Measurements from ENCODE around the gene CCDC187. TPM values are rescaled to one million over a fixed set of nuclear protein-coding genes. Genes with fewer than 3 reads are reported as not detected.

CCDC187 gene
- total RNA-seq, 1 donor from 2014 or later: not detected

DNA sequence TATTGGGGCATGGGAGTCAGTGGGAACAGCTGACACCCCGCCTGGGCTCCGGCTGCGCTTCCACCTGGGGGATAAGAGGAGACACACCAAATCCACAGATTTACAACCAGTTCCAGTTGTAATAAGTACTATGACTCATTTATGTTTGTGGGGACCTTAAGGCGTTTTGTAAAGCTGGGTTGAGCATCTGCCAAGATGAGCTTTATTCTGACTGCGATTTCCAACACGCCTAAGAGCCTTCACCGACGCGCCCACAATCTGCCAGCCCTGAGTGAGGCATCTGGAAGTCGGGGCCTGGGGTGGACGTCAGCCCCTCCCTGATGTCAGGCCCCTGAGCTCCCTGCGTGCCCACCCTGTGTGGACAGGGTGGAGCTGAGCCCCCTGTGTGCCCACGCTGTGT lies 84.6 kb downstream of the CCDC187 start:
- no peaks in the 10 kb centered on the region for H3K4me1 Mint-ChIP-seq (ENCODE audit: low read depth)
- TF ChIP-seq, protein P1, sequence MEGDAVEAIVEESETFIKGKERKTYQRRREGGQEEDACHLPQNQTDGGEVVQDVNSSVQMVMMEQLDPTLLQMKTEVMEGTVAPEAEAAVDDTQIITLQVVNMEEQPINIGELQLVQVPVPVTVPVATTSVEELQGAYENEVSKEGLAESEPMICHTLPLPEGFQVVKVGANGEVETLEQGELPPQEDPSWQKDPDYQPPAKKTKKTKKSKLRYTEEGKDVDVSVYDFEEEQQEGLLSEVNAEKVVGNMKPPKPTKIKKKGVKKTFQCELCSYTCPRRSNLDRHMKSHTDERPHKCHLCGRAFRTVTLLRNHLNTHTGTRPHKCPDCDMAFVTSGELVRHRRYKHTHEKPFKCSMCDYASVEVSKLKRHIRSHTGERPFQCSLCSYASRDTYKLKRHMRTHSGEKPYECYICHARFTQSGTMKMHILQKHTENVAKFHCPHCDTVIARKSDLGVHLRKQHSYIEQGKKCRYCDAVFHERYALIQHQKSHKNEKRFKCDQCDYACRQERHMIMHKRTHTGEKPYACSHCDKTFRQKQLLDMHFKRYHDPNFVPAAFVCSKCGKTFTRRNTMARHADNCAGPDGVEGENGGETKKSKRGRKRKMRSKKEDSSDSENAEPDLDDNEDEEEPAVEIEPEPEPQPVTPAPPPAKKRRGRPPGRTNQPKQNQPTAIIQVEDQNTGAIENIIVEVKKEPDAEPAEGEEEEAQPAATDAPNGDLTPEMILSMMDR (IDR thresholded peaks at IDR 0.05): no peak
- H3K36me3 Mint-ChIP-seq (ENCODE audit: low read depth): peaks cover 12% of the 10 kb centered on the region
- no peak overlapping the region for H3K27ac Mint-ChIP-seq (ENCODE audit: unreplicated experiment)
- no peak for DNase-seq (ENCODE audit: low spot score)
- no peaks in the 10 kb centered on the region for H3K9me3 Mint-ChIP-seq (ENCODE audit: low read depth)
- no peaks in the 10 kb centered on the region for H3K27me3 Mint-ChIP-seq (ENCODE audit: low read depth)
- H3K4me3 Mint-ChIP-seq (ENCODE audit: unreplicated experiment): no peak overlapping the region

DNA sequence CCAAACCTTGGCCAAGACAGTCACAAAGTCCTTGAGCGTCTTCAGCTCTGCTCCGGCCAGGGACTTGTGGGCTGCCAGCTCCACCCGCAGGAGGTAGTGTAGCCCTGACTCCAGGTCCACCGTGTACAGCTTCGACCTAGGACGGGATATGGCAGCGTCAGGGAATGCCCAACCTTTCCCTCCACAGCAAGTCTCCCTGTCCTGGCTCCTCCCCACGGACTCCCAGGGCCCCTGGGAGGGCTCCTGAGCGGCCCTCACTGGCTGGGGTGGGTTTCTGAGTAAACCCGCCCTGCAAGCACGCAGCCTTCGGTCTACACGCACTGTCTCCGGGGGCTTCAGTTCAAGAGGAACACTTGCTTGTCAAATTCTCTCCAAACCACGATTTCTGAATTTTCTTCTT lies 85.2 kb downstream of the CCDC187 start:
- H3K4me1 Mint-ChIP-seq (ENCODE audit: low read depth): no peaks in the 10 kb centered on the region
- no peak overlapping the region for H3K27ac Mint-ChIP-seq (ENCODE audit: unreplicated experiment)
- TF ChIP-seq, protein P1 (IDR thresholded peaks at IDR 0.05): no peak
- H3K4me3 Mint-ChIP-seq (ENCODE audit: unreplicated experiment): no peak overlapping the region
- DNase-seq (ENCODE audit: low spot score): no peak
- no peaks in the 10 kb centered on the region for H3K9me3 Mint-ChIP-seq (ENCODE audit: low read depth)
- peaks cover 11% of the 10 kb centered on the region for H3K36me3 Mint-ChIP-seq (ENCODE audit: low read depth)
- no peaks in the 10 kb centered on the region for H3K27me3 Mint-ChIP-seq (ENCODE audit: low read depth)

DNA sequence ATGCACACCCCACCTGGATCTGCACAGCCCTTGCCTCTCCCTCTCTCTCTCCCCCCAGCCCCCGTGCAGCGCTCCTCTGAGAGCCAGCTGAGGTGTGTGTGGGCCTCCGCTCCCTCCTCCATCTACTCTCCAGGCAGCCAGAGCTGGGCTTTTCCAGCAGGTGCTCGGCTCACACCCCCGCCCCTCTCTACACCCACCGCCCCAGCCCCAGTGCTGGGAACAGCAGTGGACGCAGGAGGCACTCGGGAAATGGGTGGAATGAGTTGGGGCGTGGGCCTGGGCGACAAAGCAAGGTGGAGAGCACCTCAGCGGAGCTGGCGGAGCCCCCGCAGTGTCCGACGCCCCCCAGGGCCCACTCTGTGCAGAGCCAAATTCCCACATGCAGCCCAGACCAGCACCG lies 85.6 kb downstream of the CCDC187 start:
- no peaks in the 10 kb centered on the region for H3K9me3 Mint-ChIP-seq (ENCODE audit: low read depth)
- H3K36me3 Mint-ChIP-seq (ENCODE audit: low read depth): peaks cover 12% of the 10 kb centered on the region
- TF ChIP-seq, protein P1 (IDR thresholded peaks at IDR 0.05): no peak
- H3K4me3 Mint-ChIP-seq (ENCODE audit: unreplicated experiment): no peak overlapping the region
- no peak for DNase-seq (ENCODE audit: low spot score)
- H3K27ac Mint-ChIP-seq (ENCODE audit: unreplicated experiment): no peak overlapping the region
- H3K27me3 Mint-ChIP-seq (ENCODE audit: low read depth): no peaks in the 10 kb centered on the region
- no peaks in the 10 kb centered on the region for H3K4me1 Mint-ChIP-seq (ENCODE audit: low read depth)

DNA sequence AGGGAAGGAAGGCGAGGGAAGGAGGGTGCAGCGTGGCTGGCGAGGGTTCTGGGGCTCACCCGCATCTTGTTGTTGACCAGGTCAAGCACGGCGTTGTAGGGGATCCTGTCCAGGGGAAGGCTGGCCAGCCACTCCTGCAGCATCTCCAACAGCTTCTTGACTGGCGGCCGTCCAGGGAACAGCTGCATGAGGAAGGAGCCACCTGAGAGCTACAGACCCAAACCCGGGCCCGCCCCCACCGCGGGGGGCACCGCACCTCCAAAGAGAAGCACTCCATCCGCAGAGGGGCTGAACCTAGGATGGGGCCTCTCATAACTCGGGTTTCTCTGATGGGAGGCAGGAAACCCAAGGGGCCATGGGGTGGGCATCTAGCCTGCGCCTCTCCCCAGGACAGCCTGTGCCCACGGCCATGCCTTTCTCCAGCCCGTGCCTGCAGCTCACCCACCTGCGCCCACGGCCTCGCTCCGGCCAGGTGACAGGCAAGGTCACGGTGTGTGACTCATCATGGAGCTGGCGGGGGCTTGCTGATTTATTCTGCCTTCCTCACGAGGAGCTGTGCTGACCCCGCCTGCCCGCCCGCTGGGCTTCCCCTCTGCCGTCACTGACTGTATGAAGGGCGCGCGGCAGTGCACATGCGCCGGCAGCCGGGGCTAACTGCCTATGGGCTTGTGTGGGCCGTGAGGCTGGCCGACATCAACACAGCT lies 87.2 kb downstream of the CCDC187 start:
- H3K9me3 Mint-ChIP-seq (ENCODE audit: low read depth): no peaks in the 10 kb centered on the region
- TF ChIP-seq, protein P1 (IDR thresholded peaks at IDR 0.05): no peak
- no peak for DNase-seq (ENCODE audit: low spot score)
- no peak overlapping the region for H3K4me3 Mint-ChIP-seq (ENCODE audit: unreplicated experiment)
- H3K36me3 Mint-ChIP-seq (ENCODE audit: low read depth): peaks cover 15% of the 10 kb centered on the region
- H3K4me1 Mint-ChIP-seq (ENCODE audit: low read depth): no peaks in the 10 kb centered on the region
- no peaks in the 10 kb centered on the region for H3K27me3 Mint-ChIP-seq (ENCODE audit: low read depth)
- no peak overlapping the region for H3K27ac Mint-ChIP-seq (ENCODE audit: unreplicated experiment)

DNA sequence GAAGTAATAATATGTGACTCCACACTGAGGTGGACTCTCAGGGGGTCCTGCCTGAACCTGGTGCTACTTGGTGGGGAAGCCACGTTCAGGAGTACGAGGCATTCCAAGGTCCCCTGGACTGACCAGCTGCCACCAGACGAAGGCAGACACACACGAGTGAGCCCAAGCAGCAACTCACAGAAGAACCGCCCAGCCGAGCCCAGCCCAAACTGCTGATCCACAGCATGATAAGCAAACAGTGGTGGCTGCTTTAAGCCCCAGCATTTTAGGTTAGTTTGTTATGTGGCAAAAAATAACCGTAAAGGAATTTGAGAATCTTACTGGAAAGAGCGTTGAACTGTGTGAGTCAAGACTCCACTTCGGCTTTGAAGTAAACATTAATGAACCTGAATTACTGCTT lies 90.2 kb downstream of the CCDC187 start:
- TF ChIP-seq, protein P1 (IDR thresholded peaks at IDR 0.05): no peak
- Mint-ChIP-seq H3K9me3 (ENCODE audit: low read depth) (no peaks in the 10 kb centered on the region), H3K36me3 (ENCODE audit: low read depth) (peaks cover 16% of the 10 kb centered on the region), H3K27ac (ENCODE audit: unreplicated experiment) (no peak overlapping the region), H3K4me3 (ENCODE audit: unreplicated experiment) (no peak overlapping the region), H3K4me1 (ENCODE audit: low read depth) (no peaks in the 10 kb centered on the region), H3K27me3 (ENCODE audit: low read depth) (no peaks in the 10 kb centered on the region)
- DNase-seq (ENCODE audit: low spot score): no peak
